SK-N-SH (cell line): ENCODE results near the gene OGFR. TPM values are rescaled to one million over a fixed set of nuclear protein-coding genes. Genes with fewer than 3 reads are reported as not detected.

Experiments used
- CTCF ChIA-PET: fragments of 300-600, 350-600 bp; formaldehyde crosslinking; extraction: SDS; loops from one replicate; lab custom pipeline; 2021; lab: Yijun Ruan, JAX
- POLR2A ChIA-PET: fragments of 350-600 bp; sonication (Branson Sonifier 250); formaldehyde crosslinking; extraction: SDS; loops from one replicate; lab custom pipeline; 2020; ENCODE audit warnings: antibody characterized with exemption, inconsistent platforms; lab: Yijun Ruan, JAX
- DNase-seq: peaks from one replicate; pipeline ENCODE4 v3.0.0; 2012
- H2AFZ ChIP-seq: fragments of 200-600 bp; sonication (generic); 2 replicates; pipeline ENCODE4 v1.8.1; 2016; ENCODE audit warnings: antibody characterized with exemption, mild to moderate bottlenecking, low read depth
- H3F3A ChIP-seq: fragments of 200-600 bp; sonication (generic); replicated peaks from 2 replicates; pipeline ENCODE3; 2016; ENCODE audit warnings: antibody characterized with exemption, mild to moderate bottlenecking; ENCODE audit not compliant: insufficient read depth
- H3K27ac ChIP-seq, 2 experiments: fragments of 200-500 bp in 1 of 2; fragments of 200-600 bp in 1 of 2; sonication (Bioruptor generic) in 1 of 2; sonication (generic), shearing (Covaris generic) in 1 of 2; 2 replicates each; pipeline versions ENCODE4 v1.5.1 to v1.6.1; 2014 to 2016; ENCODE audit warnings: low read depth in 2 of 2, inconsistent platforms in 1 of 2, low read length in 1 of 2, mild to moderate bottlenecking in 1 of 2, mixed read lengths in 1 of 2
- H3K27me3 ChIP-seq: fragments of 200-600 bp; sonication (generic), shearing (Covaris generic); 2 replicates; pipeline ENCODE4 v1.6.1; 2016; ENCODE audit warnings: mixed run types; ENCODE audit not compliant: insufficient read depth
- H3K36me3 ChIP-seq, 2 experiments: fragments of 200-500 bp in 1 of 2; fragments of 200-600 bp in 1 of 2; sonication (Bioruptor generic) in 1 of 2; sonication (generic) in 1 of 2; replicated peaks in 1 of 2; 2 replicates each; pipeline versions ENCODE3 to v1.5.1; 2014 to 2016; ENCODE audit warnings: low read length in 1 of 2, mild to moderate bottlenecking in 1 of 2; ENCODE audit not compliant: insufficient read depth in 2 of 2, control insufficient read depth in 1 of 2
- H3K4me1 ChIP-seq, 2 experiments: fragments of 200-500 bp in 1 of 2; fragments of 200-600 bp in 1 of 2; sonication (Bioruptor generic) in 1 of 2; sonication (generic), shearing (Covaris generic) in 1 of 2; 2 replicates each; pipeline versions ENCODE4 v1.5.1 to v1.6.1; 2014 to 2016; ENCODE audit warnings: low read depth in 1 of 2, low read length in 1 of 2, mixed run types in 1 of 2; ENCODE audit not compliant: insufficient read depth in 2 of 2, control insufficient read depth in 1 of 2
- H3K4me2 ChIP-seq: fragments of 200-600 bp; sonication (generic), shearing (Covaris generic); 2 replicates; pipeline ENCODE4 v1.6.1; 2017; ENCODE audit warnings: mixed run types
- H3K4me3 ChIP-seq, 2 experiments: fragments of 200-500 bp in 1 of 2; fragments of 200-600 bp in 1 of 2; sonication (Bioruptor generic) in 1 of 2; sonication (generic), shearing (Covaris generic) in 1 of 2; 2 replicates each; pipeline versions ENCODE4 v1.5.1 to v1.8.1; 2014 to 2016; ENCODE audit warnings: low read depth in 2 of 2, inconsistent platforms in 1 of 2, low read length in 1 of 2, mild to moderate bottlenecking in 1 of 2, mixed read lengths in 1 of 2, moderate library complexity in 1 of 2
- H3K79me2 ChIP-seq: fragments of 200-600 bp; sonication (generic); 2 replicates; pipeline ENCODE4 v1.8.1; 2017; ENCODE audit warnings: mild to moderate bottlenecking; ENCODE audit not compliant: insufficient read depth
- H3K9ac ChIP-seq: fragments of 200-600 bp; sonication (generic); 2 replicates; pipeline ENCODE4 v1.6.1; 2017; ENCODE audit warnings: mixed run types
- H3K9me2 ChIP-seq: fragments of 200-600 bp; sonication (generic); 2 replicates; pipeline ENCODE4 v1.6.1; 2017; ENCODE audit warnings: mixed run types
- H3K9me3 ChIP-seq: fragments of 200-600 bp; sonication (generic); 2 replicates; pipeline ENCODE4 v1.6.1; 2017; ENCODE audit warnings: mixed run types, mild to moderate bottlenecking, moderate library complexity
- H4K20me1 ChIP-seq: fragments of 200-600 bp; sonication (generic); 2 replicates; pipeline ENCODE4 v1.6.1; 2017; ENCODE audit warnings: mild to moderate bottlenecking, mixed run types; ENCODE audit not compliant: insufficient read depth
- ELF1 ChIP-seq: IDR thresholded peaks from 2 replicates; pipeline ENCODE4 v1.4.0; 2012
- EZH2phosphoT487 ChIP-seq: fragments of 200-600 bp; sonication (generic); IDR thresholded peaks from 2 replicates; pipeline ENCODE4 v1.6.1; 2017; ENCODE audit warnings: low read depth, mixed run types, mild to moderate bottlenecking, antibody characterized with exemption, moderate library complexity, borderline replicate concordance
- FOSL2 ChIP-seq: IDR thresholded peaks from 2 replicates; pipeline ENCODE4 v1.4.0; 2012; ENCODE audit warnings: low read depth, mild to moderate bottlenecking, moderate library complexity, borderline replicate concordance
- FOXJ3 ChIP-seq: sonication (generic); formaldehyde crosslinking; IDR thresholded peaks from 2 replicates; pipeline ENCODE4 v1.5.1; 2020; ENCODE audit warnings: mild to moderate bottlenecking, missing genetic modification reagents
- FOXM1 ChIP-seq: IDR thresholded peaks from 2 replicates; pipeline ENCODE4 v1.4.0; 2012; ENCODE audit warnings: low read depth, mild to moderate bottlenecking
- JUND ChIP-seq: IDR thresholded peaks from 2 replicates; pipeline ENCODE4 v1.4.0; 2012
- MXI1 ChIP-seq: IDR thresholded peaks from 2 replicates; pipeline ENCODE4 v1.6.1; 2012; ENCODE audit warnings: mild to moderate bottlenecking, low read depth, low read length, improper control_type of control experiment
- NRF1 ChIP-seq: IDR thresholded peaks from 2 replicates; pipeline ENCODE4 v1.6.1; 2012; ENCODE audit warnings: low read depth, mild to moderate bottlenecking, low read length
- POLR2AphosphoS5 ChIP-seq: IDR thresholded peaks from 2 replicates; pipeline ENCODE4 v1.6.1; 2012; ENCODE audit warnings: low read depth, low read length
- RAD21 ChIP-seq: IDR thresholded peaks from 2 replicates; pipeline ENCODE4 v1.6.1; 2012; ENCODE audit warnings: mild to moderate bottlenecking, low read length
- RCOR1 ChIP-seq: fragments of 150-350 bp; IDR thresholded peaks from 2 replicates; pipeline ENCODE4 v1.6.1; 2017; ENCODE audit warnings: antibody characterized with exemption, low read length
- RXRA ChIP-seq: IDR thresholded peaks from 2 replicates; pipeline ENCODE4 v1.4.0; 2012; ENCODE audit warnings: low read depth, mild to moderate bottlenecking, borderline replicate concordance
- SIN3A ChIP-seq: IDR thresholded peaks from 2 replicates; pipeline ENCODE4 v1.6.1; 2012; ENCODE audit warnings: low read depth, mild to moderate bottlenecking, low read length, moderate library complexity, borderline replicate concordance
- TAF1 ChIP-seq: IDR thresholded peaks from 2 replicates; pipeline ENCODE4 v1.6.1; 2012; ENCODE audit warnings: low read depth, mild to moderate bottlenecking, low read length, moderate library complexity, borderline replicate concordance
- TEAD4 ChIP-seq: IDR thresholded peaks from 2 replicates; pipeline ENCODE4 v1.4.0; 2012; ENCODE audit warnings: mild to moderate bottlenecking, borderline replicate concordance; ENCODE audit not compliant: insufficient read depth
- YY1 ChIP-seq: IDR thresholded peaks from 2 replicates; pipeline ENCODE4 v1.4.0; 2012; ENCODE audit warnings: low read depth, mild to moderate bottlenecking
- WGBS: methylation state at CpG from one replicate; pipeline ENCODE4 v1.1.6; 2017; ENCODE audit warnings: low lambda C conversion rate; 5-methylcytosine and 5-hydroxymethylcytosine counted together
- polyA plus RNA-seq, 3 experiments: library from polyadenylated mRNA; depleted of rRNA; stranded (reverse); fragments of >200 nt; gene quantifications; 2 replicates each; pipeline ENCODE4 v1.2.3, GENCODE V29; 2012
- TF ChIP-seq, protein P1 (sequence below): IDR thresholded peaks from 2 replicates; pipeline ENCODE4 v1.6.1; 2012; ENCODE audit warnings: mild to moderate bottlenecking, low read depth, low read length, moderate library complexity
- TF ChIP-seq, protein P2 (sequence below): IDR thresholded peaks from 2 replicates; pipeline ENCODE4; 2012
- TF ChIP-seq, protein P3 (sequence below): fragments of 200-600 bp; sonication (generic); IDR thresholded peaks from 2 replicates; pipeline ENCODE4 v1.6.1; 2017; ENCODE audit warnings: antibody characterized with exemption, mild to moderate bottlenecking, moderate library complexity

The OGFR gene
- polyA plus RNA-seq, 1 of the 3 experiments (the other 2 are of a cell fraction) = 60.8 TPM

DNA sequence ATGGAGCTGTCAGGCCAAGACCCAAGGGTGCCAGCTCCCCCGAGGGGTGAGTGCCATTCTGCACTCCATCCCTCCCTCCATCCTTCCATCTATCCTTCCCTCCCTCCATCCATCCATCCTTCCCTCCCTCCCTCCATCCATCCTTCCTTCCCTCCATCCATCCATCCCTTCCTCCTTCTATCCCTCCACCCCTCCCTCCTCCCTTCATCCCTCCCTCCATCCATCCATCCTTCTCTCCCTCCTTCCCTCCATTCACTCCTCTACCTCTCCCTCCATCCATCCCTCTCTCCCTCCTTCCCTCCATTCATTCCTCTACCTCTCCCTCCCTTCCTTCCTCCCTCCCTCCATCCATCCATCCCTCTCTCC lies 49.7 kb upstream of the OGFR start:
- Histone ChIP-seq H3K36me3 (no peaks in the 10 kb centered on the region), H3K9me2 (no peaks in the 10 kb centered on the region), H3K27me3 (no peaks in the 10 kb centered on the region), H3K79me2 (no peaks in the 10 kb centered on the region), H3K27ac (no peak overlapping the region), H4K20me1 (no peaks in the 10 kb centered on the region), H3K4me2 (no peak overlapping the region), H3K4me1 (no peaks in the 10 kb centered on the region; a peak in 1 of 4 replicates), H3K9ac (no peak overlapping the region)
- POLR2A ChIA-PET = no interaction called here
- DNase-seq = no peak
- TF ChIP-seq RAD21 = no peak
- TF ChIP-seq TEAD4 = no peak
- TF ChIP-seq ELF1 = no peak
- TF ChIP-seq JUND = no peak
- TF ChIP-seq NRF1 = no peak
- TF ChIP-seq, protein P1, sequence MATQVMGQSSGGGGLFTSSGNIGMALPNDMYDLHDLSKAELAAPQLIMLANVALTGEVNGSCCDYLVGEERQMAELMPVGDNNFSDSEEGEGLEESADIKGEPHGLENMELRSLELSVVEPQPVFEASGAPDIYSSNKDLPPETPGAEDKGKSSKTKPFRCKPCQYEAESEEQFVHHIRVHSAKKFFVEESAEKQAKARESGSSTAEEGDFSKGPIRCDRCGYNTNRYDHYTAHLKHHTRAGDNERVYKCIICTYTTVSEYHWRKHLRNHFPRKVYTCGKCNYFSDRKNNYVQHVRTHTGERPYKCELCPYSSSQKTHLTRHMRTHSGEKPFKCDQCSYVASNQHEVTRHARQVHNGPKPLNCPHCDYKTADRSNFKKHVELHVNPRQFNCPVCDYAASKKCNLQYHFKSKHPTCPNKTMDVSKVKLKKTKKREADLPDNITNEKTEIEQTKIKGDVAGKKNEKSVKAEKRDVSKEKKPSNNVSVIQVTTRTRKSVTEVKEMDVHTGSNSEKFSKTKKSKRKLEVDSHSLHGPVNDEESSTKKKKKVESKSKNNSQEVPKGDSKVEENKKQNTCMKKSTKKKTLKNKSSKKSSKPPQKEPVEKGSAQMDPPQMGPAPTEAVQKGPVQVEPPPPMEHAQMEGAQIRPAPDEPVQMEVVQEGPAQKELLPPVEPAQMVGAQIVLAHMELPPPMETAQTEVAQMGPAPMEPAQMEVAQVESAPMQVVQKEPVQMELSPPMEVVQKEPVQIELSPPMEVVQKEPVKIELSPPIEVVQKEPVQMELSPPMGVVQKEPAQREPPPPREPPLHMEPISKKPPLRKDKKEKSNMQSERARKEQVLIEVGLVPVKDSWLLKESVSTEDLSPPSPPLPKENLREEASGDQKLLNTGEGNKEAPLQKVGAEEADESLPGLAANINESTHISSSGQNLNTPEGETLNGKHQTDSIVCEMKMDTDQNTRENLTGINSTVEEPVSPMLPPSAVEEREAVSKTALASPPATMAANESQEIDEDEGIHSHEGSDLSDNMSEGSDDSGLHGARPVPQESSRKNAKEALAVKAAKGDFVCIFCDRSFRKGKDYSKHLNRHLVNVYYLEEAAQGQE = no peak
- no peak for TF ChIP-seq TAF1
- no peak for TF ChIP-seq EZH2phosphoT487
- TF ChIP-seq, protein P2, sequence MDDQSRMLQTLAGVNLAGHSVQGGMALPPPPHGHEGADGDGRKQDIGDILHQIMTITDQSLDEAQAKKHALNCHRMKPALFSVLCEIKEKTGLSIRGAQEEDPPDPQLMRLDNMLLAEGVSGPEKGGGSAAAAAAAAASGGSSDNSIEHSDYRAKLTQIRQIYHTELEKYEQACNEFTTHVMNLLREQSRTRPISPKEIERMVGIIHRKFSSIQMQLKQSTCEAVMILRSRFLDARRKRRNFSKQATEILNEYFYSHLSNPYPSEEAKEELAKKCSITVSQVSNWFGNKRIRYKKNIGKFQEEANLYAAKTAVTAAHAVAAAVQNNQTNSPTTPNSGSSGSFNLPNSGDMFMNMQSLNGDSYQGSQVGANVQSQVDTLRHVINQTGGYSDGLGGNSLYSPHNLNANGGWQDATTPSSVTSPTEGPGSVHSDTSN = no peak
- TF ChIP-seq MXI1 = no peak
- TF ChIP-seq, all 33 proteins: peak for 0
- CTCF ChIA-PET = interaction anchor here (1.6 kb wide), 1 partner anchor 138 kb away, joined by 4 read pairs; no protein-coding TSS in a partner anchor
- Histone ChIP-seq H3K4me3 (no peak overlapping the region), H3F3A (no peaks in the 10 kb centered on the region), H2AFZ (no peak overlapping the region), H3K9me3 (no peaks in the 10 kb centered on the region)
- 89% methylated on average over 1 of the region's 1 CpG for WGBS

DNA sequence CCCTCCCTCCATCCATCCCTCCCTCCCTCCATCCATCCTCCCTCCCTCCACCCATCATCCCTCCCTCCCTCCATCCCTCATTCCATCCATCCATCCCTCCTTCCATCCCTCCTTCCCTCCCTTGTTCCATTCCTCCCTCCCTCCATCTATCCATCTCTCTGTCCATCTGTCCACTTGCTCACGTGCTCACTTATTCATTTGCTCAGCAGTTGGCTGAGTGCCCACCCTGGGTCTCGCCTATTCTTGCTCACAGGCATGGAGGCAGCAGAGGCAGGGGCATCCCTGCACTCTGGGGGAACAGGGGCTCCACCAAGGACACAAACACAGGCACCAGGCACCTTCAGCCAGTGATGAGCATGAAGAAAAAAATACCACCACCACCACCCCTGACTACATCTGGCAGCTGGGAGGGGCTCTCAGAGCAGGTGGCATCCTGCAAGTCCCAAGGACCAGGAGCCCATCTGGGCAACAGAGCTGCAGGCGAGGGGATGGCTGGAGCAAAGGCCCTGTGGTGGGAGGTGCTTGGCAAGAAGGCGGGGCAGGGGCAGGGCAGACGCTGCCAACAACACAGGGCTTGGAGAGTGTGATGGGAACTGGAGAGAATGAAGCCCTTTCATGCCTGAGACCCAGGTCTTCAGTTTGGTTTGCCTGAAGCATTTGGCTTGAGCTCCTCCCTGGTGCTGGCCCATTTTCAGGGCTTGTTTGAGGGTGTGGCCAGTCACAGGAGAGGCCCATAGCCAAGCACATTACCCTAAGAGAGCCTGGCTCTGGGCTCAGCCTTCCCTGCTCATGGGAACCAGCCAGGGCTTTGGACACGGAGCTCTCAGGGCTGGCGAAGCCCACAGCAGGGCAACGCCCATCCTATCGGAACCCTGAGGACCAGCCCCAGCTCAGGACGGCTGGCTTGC lies 48.6 kb upstream of the OGFR start:
- POLR2A ChIA-PET = no interaction called here
- no peak overlapping the region for H3K9ac ChIP-seq
- H3K27ac ChIP-seq = no peak overlapping the region
- no peaks in the 10 kb centered on the region for H3K27me3 ChIP-seq
- no peak overlapping the region for H3K4me2 ChIP-seq
- peaks cover 0 to 2% of the 10 kb centered on the region in 2 experiments; a peak in 1 of 4 replicates for H3K4me1 ChIP-seq
- H3K9me2 ChIP-seq = no peaks in the 10 kb centered on the region
- 23% methylated on average over 5 of the region's 10 CpGs for WGBS
- CTCF ChIA-PET = interaction anchor here (1.2 to 1.3 kb wide), 3 partner anchors 30 to 82 kb away, joined by 3 to 4 read pairs (median 4); no protein-coding TSS in a partner anchor
- H4K20me1 ChIP-seq = no peaks in the 10 kb centered on the region
- no peaks in the 10 kb centered on the region for H3K36me3 ChIP-seq
- H3F3A ChIP-seq = no peaks in the 10 kb centered on the region
- no peaks in the 10 kb centered on the region for H3K79me2 ChIP-seq
- no peaks in the 10 kb centered on the region for H3K9me3 ChIP-seq
- no peak overlapping the region for H2AFZ ChIP-seq
- no peak for DNase-seq
- H3K4me3 ChIP-seq = no peak overlapping the region
- TF ChIP-seq RCOR1 (no peak), ELF1 (no peak), RXRA (no peak), SIN3A (no peak), TAF1 (no peak), FOXM1 (no peak), FOSL2 (no peak), RAD21 (no peak), YY1 (no peak), FOXJ3 (CRISPR knock-in tag) (no peak), POLR2AphosphoS5 (no peak)
- TF ChIP-seq, protein P3, sequence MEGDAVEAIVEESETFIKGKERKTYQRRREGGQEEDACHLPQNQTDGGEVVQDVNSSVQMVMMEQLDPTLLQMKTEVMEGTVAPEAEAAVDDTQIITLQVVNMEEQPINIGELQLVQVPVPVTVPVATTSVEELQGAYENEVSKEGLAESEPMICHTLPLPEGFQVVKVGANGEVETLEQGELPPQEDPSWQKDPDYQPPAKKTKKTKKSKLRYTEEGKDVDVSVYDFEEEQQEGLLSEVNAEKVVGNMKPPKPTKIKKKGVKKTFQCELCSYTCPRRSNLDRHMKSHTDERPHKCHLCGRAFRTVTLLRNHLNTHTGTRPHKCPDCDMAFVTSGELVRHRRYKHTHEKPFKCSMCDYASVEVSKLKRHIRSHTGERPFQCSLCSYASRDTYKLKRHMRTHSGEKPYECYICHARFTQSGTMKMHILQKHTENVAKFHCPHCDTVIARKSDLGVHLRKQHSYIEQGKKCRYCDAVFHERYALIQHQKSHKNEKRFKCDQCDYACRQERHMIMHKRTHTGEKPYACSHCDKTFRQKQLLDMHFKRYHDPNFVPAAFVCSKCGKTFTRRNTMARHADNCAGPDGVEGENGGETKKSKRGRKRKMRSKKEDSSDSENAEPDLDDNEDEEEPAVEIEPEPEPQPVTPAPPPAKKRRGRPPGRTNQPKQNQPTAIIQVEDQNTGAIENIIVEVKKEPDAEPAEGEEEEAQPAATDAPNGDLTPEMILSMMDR = no peak
